WTC11 (cell line): ENCODE data around the gene NAT16. TPM values are rescaled to one million over a fixed set of nuclear protein-coding genes. Genes with fewer than 3 reads are reported as not detected.
"Not testable (repeated sequence)": the region's sequence is repeated elsewhere in the genome, so short reads cannot be mapped to it uniquely, and the experiment has no call there.

Experiments used
- ATAC-seq: fragments of 200-7000 bp; cut with Tn5 transposase; 2 replicates; pipeline ENCODE4 v1.10.0; 2021; ENCODE audit warnings: mild to moderate bottlenecking, moderate library complexity
- CTCF ChIA-PET: fragments of 300-600 bp; sonication (Branson Sonifier 250); formaldehyde crosslinking; loops from one replicate; lab custom pipeline; 2021; ENCODE audit warnings: antibody characterized with exemption; lab: Charles Lee
- POLR2A ChIA-PET: fragments of 350-600 bp; sonication (Branson Sonifier 250); formaldehyde crosslinking; loops from one replicate; lab custom pipeline; 2021; ENCODE audit warnings: antibody characterized with exemption; lab: Charles Lee
- DNase-seq: peaks from one replicate; pipeline ENCODE4 v3.0.0; 2021; ENCODE audit warnings: low spot score
- H3K27ac Mint-ChIP-seq: 2 replicates; pipeline ENCODE4 v1.8.0; 2021; ENCODE audit warnings: mixed read lengths
- H3K27me3 Mint-ChIP-seq: 2 replicates; pipeline ENCODE4 v1.8.0; 2021; ENCODE audit warnings: low read depth, mild to moderate bottlenecking, moderate library complexity, mixed read lengths
- H3K36me3 Mint-ChIP-seq: 2 replicates; pipeline ENCODE4 v1.8.0; 2021; ENCODE audit warnings: mixed read lengths
- H3K4me1 Mint-ChIP-seq: 2 replicates; pipeline ENCODE4 v1.8.0; 2022; ENCODE audit warnings: mixed read lengths
- H3K4me3 Mint-ChIP-seq: 2 replicates; pipeline ENCODE4 v1.8.0; 2021; ENCODE audit warnings: mild to moderate bottlenecking, moderate library complexity, mixed read lengths
- H3K9me3 Mint-ChIP-seq: 2 replicates; pipeline ENCODE4 v1.8.0; 2021; ENCODE audit warnings: mixed read lengths
- CDX4 ChIP-seq: fragments of 250-450 bp; sonication (Bioruptor Pico); IDR thresholded peaks from 2 replicates; pipeline ENCODE4 v1.9.0; 2021; ENCODE audit warnings: moderate library complexity, mild to moderate bottlenecking, inconsistent platforms, borderline replicate concordance
- CREM ChIP-seq: sonication (generic); formaldehyde crosslinking; IDR thresholded peaks from 2 replicates; pipeline ENCODE4 v1.8.1; 2022; ENCODE audit warnings: mild to moderate bottlenecking, missing genetic modification reagents, moderate library complexity
- GTF2I ChIP-seq: fragments of 250-450 bp; sonication (Bioruptor Pico); conservative IDR thresholded peaks from 2 replicates; pipeline ENCODE4 v1.4.0; 2021; ENCODE audit warnings: mild to moderate bottlenecking
- MLX ChIP-seq: sonication (generic); formaldehyde crosslinking; IDR thresholded peaks from 2 replicates; pipeline ENCODE4 v1.8.1; 2023; ENCODE audit warnings: mild to moderate bottlenecking, missing genetic modification reagents, moderate library complexity
- NFYB ChIP-seq: sonication (generic); formaldehyde crosslinking; conservative IDR thresholded peaks from 2 replicates; pipeline ENCODE4 v1.8.0; 2022; ENCODE audit warnings: low read depth, missing genetic modification reagents
- TP53 ChIP-seq: sonication (generic); formaldehyde crosslinking; IDR thresholded peaks from 2 replicates; pipeline ENCODE4 v1.8.1; 2023; ENCODE audit warnings: mild to moderate bottlenecking, missing genetic modification reagents
- ZNF121 ChIP-seq: sonication (generic); formaldehyde crosslinking; IDR thresholded peaks from 2 replicates; pipeline ENCODE4 v1.8.0; 2023; ENCODE audit warnings: missing genetic modification reagents
- ZNF263 ChIP-seq: sonication (generic); formaldehyde crosslinking; IDR thresholded peaks from 2 replicates; pipeline ENCODE4 v1.8.1; 2022; ENCODE audit warnings: low read depth, mild to moderate bottlenecking, moderate library complexity, missing genetic modification reagents
- ZNF317 ChIP-seq: sonication (generic); formaldehyde crosslinking; IDR thresholded peaks from 2 replicates; pipeline ENCODE4 v1.8.1; 2023; ENCODE audit warnings: low read depth, mild to moderate bottlenecking, moderate library complexity, missing genetic modification reagents, borderline replicate concordance
- total RNA-seq: library from RNA; stranded (reverse); gene quantifications from 3 replicates; pipeline ENCODE4 v1.2.3, GENCODE V29; 2021
- TF ChIP-seq, protein P1 (sequence below): sonication (generic); formaldehyde crosslinking; IDR thresholded peaks from 2 replicates; pipeline ENCODE4 v1.8.1; 2023; ENCODE audit warnings: mild to moderate bottlenecking, missing genetic modification reagents, borderline replicate concordance
- TF ChIP-seq, protein P2 (sequence below): sonication (generic); formaldehyde crosslinking; IDR thresholded peaks from 2 replicates; pipeline ENCODE4 v1.8.0; 2023; ENCODE audit warnings: missing genetic modification reagents

Gene NAT16
- total RNA-seq, 1 experiment from 2014 or later, result 0.39 TPM

GRCh38 chr7:101206665-101207042, 26.6 kb upstream of the NAT16 start (continued):
- TF ChIP-seq MLX (CRISPR knock-in tag), result no peak
- TF ChIP-seq, protein P1, sequence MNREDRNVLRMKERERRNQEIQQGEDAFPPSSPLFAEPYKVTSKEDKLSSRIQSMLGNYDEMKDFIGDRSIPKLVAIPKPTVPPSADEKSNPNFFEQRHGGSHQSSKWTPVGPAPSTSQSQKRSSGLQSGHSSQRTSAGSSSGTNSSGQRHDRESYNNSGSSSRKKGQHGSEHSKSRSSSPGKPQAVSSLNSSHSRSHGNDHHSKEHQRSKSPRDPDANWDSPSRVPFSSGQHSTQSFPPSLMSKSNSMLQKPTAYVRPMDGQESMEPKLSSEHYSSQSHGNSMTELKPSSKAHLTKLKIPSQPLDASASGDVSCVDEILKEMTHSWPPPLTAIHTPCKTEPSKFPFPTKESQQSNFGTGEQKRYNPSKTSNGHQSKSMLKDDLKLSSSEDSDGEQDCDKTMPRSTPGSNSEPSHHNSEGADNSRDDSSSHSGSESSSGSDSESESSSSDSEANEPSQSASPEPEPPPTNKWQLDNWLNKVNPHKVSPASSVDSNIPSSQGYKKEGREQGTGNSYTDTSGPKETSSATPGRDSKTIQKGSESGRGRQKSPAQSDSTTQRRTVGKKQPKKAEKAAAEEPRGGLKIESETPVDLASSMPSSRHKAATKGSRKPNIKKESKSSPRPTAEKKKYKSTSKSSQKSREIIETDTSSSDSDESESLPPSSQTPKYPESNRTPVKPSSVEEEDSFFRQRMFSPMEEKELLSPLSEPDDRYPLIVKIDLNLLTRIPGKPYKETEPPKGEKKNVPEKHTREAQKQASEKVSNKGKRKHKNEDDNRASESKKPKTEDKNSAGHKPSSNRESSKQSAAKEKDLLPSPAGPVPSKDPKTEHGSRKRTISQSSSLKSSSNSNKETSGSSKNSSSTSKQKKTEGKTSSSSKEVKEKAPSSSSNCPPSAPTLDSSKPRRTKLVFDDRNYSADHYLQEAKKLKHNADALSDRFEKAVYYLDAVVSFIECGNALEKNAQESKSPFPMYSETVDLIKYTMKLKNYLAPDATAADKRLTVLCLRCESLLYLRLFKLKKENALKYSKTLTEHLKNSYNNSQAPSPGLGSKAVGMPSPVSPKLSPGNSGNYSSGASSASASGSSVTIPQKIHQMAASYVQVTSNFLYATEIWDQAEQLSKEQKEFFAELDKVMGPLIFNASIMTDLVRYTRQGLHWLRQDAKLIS (CRISPR knock-in tag), result no peak

DNA sequence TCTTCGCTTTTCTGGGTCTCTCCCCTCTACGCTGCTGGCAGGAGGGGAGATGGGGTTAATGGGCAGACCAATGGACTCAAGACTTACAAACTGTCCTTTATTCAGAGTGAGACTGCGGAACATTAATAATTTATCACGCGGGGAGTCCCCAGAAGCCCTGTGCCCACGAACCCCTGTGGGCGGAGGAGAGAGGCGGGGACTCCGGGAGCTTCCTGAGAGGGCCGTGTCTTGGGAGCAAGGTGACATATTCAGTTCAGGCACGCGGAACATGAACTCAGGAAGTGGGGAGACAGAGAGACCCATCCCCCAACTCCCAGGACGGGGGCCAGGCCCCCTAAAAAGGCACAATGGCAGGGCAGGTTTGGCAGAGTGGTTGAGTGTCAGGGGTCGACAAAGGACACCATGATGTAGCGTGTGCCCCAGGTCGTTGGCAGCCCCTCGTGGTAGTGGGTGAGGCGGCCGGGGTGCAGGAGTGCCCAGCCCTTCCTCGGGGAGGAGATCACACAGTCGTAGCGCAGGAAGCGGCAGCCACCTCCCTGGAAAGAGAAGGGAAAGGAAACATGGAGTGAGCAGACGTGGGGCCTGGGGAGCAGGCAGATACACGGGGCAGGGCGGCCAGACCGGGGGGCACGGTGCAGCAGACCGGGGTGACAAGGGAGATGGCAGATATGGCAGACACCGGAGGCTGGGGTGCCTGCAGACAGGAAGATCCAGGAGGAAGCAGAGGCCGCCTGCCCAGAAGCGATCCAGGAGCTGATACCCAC, 26.0 kb upstream of the NAT16 start:
- Mint-ChIP-seq H3K27ac (peak overlapping the region; percentile 69), H3K4me1 (peaks cover 13% of the 10 kb centered on the region), H3K9me3 (no peaks in the 10 kb centered on the region), H3K4me3 (no peak overlapping the region), H3K27me3 (peaks cover 16% of the 10 kb centered on the region), H3K36me3 (peaks cover 3% of the 10 kb centered on the region; the same call in 1 of the 2 replicates)
- TF ChIP-seq ZNF263 (CRISPR knock-in tag) (no peak), CDX4 (CRISPR knock-in tag) (no peak), CREM (CRISPR knock-in tag) (no peak), TP53 (CRISPR knock-in tag) (no peak), ZNF317 (no peak), NFYB (no peak), MLX (CRISPR knock-in tag) (no peak), GTF2I (no peak)
- no peak for ATAC-seq
- no peak for DNase-seq
- ChIA-PET POLR2A (interaction anchor here (1.1 kb wide), 1 partner anchor 11 kb away, joined by 3 read pairs; the partner anchor contains the start of gene PLOD3), CTCF (interaction anchor here (0.7 to 2.0 kb wide), 5 partner anchors 10 to 84 kb away, joined by 3 to 9 read pairs (median 4); no protein-coding TSS in a partner anchor)

GRCh38 chr7:101203740-101204738, 23.9 kb upstream of the NAT16 start:
- POLR2A ChIA-PET, result not testable (repeated sequence)
- H3K4me1 Mint-ChIP-seq, result peaks cover 26% of the 10 kb centered on the region

DNA sequence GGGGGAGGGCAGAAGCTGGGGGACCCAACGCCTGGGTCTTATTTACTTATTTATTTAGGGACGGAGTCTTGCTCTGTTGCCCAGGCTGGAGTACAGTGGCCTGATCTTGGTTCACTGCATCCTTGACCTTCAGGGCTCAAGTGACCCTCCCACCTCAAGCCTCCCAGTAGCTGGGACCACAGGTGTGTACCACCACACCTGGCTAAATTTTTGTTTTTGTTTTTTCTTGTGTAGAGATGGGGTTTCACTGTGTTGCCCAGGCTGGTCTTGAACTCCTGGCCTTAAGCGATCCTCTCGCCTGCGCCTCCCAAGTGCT, 22.5 kb upstream of the NAT16 start:
- TF ChIP-seq, protein P2, sequence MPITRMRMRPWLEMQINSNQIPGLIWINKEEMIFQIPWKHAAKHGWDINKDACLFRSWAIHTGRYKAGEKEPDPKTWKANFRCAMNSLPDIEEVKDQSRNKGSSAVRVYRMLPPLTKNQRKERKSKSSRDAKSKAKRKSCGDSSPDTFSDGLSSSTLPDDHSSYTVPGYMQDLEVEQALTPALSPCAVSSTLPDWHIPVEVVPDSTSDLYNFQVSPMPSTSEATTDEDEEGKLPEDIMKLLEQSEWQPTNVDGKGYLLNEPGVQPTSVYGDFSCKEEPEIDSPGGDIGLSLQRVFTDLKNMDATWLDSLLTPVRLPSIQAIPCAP, result no peak
- peak; percentile 90 for TF ChIP-seq ZNF121 (CRISPR knock-in tag)
- TF ChIP-seq, all 79 proteins: peak for 1
- ATAC-seq (no peak), DNase-seq (no peak)
- CTCF ChIA-PET, result interaction anchor here (1.0 to 5.3 kb wide), 9 partner anchors 10 to 313 kb away, joined by 3 to 57 read pairs (median 10); partner anchors contain the start of genes FIS1, PLOD3, UFSP1 and ZNHIT1
- no peaks in the 10 kb centered on the region for H3K36me3 Mint-ChIP-seq
- POLR2A ChIA-PET, result interaction anchor here (0.6 to 1.4 kb wide), 3 partner anchors 15 to 125 kb away, joined by 5 to 8 read pairs (median 7); partner anchors contain the start of genes PLOD3 and ZNHIT1
- H3K9me3 Mint-ChIP-seq, result no peaks in the 10 kb centered on the region
- peak overlapping the region; percentile 72 for H3K4me3 Mint-ChIP-seq
- H3K4me1 Mint-ChIP-seq, result peaks cover 28% of the 10 kb centered on the region
- H3K27me3 Mint-ChIP-seq, result peaks cover 16% of the 10 kb centered on the region
- no peak overlapping the region for H3K27ac Mint-ChIP-seq

More at GRCh38 chr7:101203740-101204738, 23.9 kb upstream of the NAT16 start:
- CTCF ChIA-PET, result interaction anchor here (0.6 to 5.3 kb wide), 8 partner anchors 12 to 1571 kb away, joined by 3 to 57 read pairs (median 5); partner anchors contain the start of genes FIS1, PLOD3 and ZNHIT1
- H3K4me3 Mint-ChIP-seq, H3K36me3 Mint-ChIP-seq, DNase-seq, ATAC-seq, H3K9me3 Mint-ChIP-seq: not testable (repeated sequence)
- Mint-ChIP-seq H3K27me3 (peaks cover 16% of the 10 kb centered on the region), H3K27ac (peak overlapping the region; percentile 80)
